ENCODE measurements around the gene RAVER2.
"Not testable (repeated sequence)": the region's sequence is repeated elsewhere in the genome, so short reads cannot be mapped to it uniquely, and the experiment has no call there.

RAVER2 gene

GRCh38 chr1:64820572-64820971, 75.7 kb downstream of the RAVER2 start:
- DNase-seq = not testable (repeated sequence)

- no peak for DNase-seq
These were observed 77.7 kb downstream of the RAVER2 start for GRCh38 chr1:64822621-64823020.

GRCh38 chr1:64823691-64824476, 79.0 kb downstream of the RAVER2 start:
- peak; percentile 75 for DNase-seq

GRCh38 chr1:64826991-64827390, 82.1 kb downstream of the RAVER2 start:
- peak; percentile 55 for DNase-seq

- peak; percentile 16 for DNase-seq
These were observed 84.0 kb downstream of the RAVER2 start for GRCh38 chr1:64828829-64829228.

- no peak for DNase-seq
These were observed 84.6 kb downstream of the RAVER2 start for GRCh38 chr1:64829411-64830029.

- DNase-seq = no peak
These were observed 85.3 kb downstream of the RAVER2 start for GRCh38 chr1:64830030-64830651.

GRCh38 chr1:64834734-64835133, 89.9 kb downstream of the RAVER2 start:
- DNase-seq = no peak

- DNase-seq = no peak
These were observed 91.9 kb downstream of the RAVER2 start for GRCh38 chr1:64836802-64837201.

GRCh38 chr1:64838486-64838885, 93.6 kb downstream of the RAVER2 start:
- no peak for DNase-seq

GRCh38 chr1:64839261-64839660, 94.4 kb downstream of the RAVER2 start:
- DNase-seq = no peak

GRCh38 chr1:64839732-64840405, 95.0 kb downstream of the RAVER2 start:
- DNase-seq = no peak

- no peak for DNase-seq
These were observed 96.6 kb downstream of the RAVER2 start for GRCh38 chr1:64841330-64842065.

GRCh38 chr1:64842224-64842623, 97.3 kb downstream of the RAVER2 start:
- DNase-seq = no peak

- no peak for DNase-seq
These were observed 98.8 kb downstream of the RAVER2 start for GRCh38 chr1:64843675-64844074.

- DNase-seq = no peak
These were observed 99.3 kb downstream of the RAVER2 start for GRCh38 chr1:64844175-64844574.

GRCh38 chr1:64844609-64845008, 99.7 kb downstream of the RAVER2 start:
- no peak for DNase-seq

- DNase-seq = no peak
These were observed 101.1 kb downstream of the RAVER2 start for GRCh38 chr1:64845831-64846425.

GRCh38 chr1:64846573-64847430, 101.9 kb downstream of the RAVER2 start:
- DNase-seq = no peak

- DNase-seq = no peak
These were observed 102.8 kb downstream of the RAVER2 start for GRCh38 chr1:64847666-64848065.

GRCh38 chr1:64848136-64848535, 103.3 kb downstream of the RAVER2 start:
- no peak for DNase-seq
